Measurements from ENCODE around the gene PTPRE. TPM values are rescaled to one million over a fixed set of nuclear protein-coding genes. Genes with fewer than 3 reads are reported as not detected.

Gene PTPRE
- total RNA-seq, 2 donors from 2014 or later: 11.3 to 23.5 TPM

GRCh38 chr10:127945341-127945758, 38.4 kb downstream of the PTPRE start:
- Histone ChIP-seq H3K9me3 (no peaks in the 10 kb centered on the region), H3K27me3 (no peaks in the 10 kb centered on the region), H3K4me1 (peaks cover 0 to 8% of the 10 kb centered on the region in 2 donors), H3K36me3 (no peaks in the 10 kb centered on the region), H3K4me3 (no peak overlapping the region), H3K27ac (no peak overlapping the region)
- peak; percentile 54 for DNase-seq (ENCODE audit: low spot score)
- TF ChIP-seq, protein P1, sequence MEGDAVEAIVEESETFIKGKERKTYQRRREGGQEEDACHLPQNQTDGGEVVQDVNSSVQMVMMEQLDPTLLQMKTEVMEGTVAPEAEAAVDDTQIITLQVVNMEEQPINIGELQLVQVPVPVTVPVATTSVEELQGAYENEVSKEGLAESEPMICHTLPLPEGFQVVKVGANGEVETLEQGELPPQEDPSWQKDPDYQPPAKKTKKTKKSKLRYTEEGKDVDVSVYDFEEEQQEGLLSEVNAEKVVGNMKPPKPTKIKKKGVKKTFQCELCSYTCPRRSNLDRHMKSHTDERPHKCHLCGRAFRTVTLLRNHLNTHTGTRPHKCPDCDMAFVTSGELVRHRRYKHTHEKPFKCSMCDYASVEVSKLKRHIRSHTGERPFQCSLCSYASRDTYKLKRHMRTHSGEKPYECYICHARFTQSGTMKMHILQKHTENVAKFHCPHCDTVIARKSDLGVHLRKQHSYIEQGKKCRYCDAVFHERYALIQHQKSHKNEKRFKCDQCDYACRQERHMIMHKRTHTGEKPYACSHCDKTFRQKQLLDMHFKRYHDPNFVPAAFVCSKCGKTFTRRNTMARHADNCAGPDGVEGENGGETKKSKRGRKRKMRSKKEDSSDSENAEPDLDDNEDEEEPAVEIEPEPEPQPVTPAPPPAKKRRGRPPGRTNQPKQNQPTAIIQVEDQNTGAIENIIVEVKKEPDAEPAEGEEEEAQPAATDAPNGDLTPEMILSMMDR (IDR thresholded peaks at IDR 0.05): no peak

- Histone ChIP-seq H3K4me1 (peaks cover 0 to 8% of the 10 kb centered on the region in 2 donors), H3K27ac (no peak overlapping the region), H3K27me3 (no peaks in the 10 kb centered on the region), H3K4me3 (no peak overlapping the region), H3K9me3 (no peaks in the 10 kb centered on the region), H3K36me3 (no peaks in the 10 kb centered on the region)
- peak; percentile 18 for DNase-seq (ENCODE audit: low spot score)
- TF ChIP-seq, protein P1 (IDR thresholded peaks at IDR 0.05): no peak
These were observed 39.2 kb downstream of the PTPRE start for GRCh38 chr10:127945948-127946711.

DNA sequence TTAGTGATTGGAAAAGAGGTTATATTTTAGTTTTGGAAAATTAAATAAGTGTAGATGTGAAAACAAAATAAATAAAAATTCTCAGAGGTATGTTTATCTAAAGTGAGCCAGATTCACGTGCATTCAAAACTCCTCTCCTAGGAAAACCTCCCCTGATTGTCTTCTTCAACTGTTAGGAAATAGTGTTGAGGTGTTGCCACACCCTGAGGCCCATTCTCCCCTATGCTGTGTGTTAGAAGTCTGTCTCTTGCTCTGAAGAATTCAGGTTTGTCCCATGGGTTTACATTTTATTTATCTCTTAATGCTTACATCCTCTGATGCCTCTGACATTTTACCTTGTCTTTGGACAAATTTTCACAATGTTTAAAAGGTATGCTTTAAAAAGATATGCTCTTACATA, 40.3 kb downstream of the PTPRE start:
- no peak overlapping the region for H3K27ac ChIP-seq
- DNase-seq (ENCODE audit: low spot score): no peak
- H3K9me3 ChIP-seq: no peaks in the 10 kb centered on the region
- TF ChIP-seq, protein P1 (IDR thresholded peaks at IDR 0.05): no peak
- no peak overlapping the region for H3K4me3 ChIP-seq
- H3K27me3 ChIP-seq: no peaks in the 10 kb centered on the region
- H3K4me1 ChIP-seq: peaks cover 0 to 8% of the 10 kb centered on the region in 2 donors
- H3K36me3 ChIP-seq: no peaks in the 10 kb centered on the region

- H3K4me1 ChIP-seq: peaks cover 0 to 8% of the 10 kb centered on the region in 2 donors
- H3K27ac ChIP-seq: no peak overlapping the region
- H3K9me3 ChIP-seq: no peaks in the 10 kb centered on the region
- H3K27me3 ChIP-seq: no peaks in the 10 kb centered on the region
- H3K4me3 ChIP-seq: no peak overlapping the region
- DNase-seq (ENCODE audit: low spot score): peak; percentile 40
- H3K36me3 ChIP-seq: no peaks in the 10 kb centered on the region
- TF ChIP-seq, protein P1 (IDR thresholded peaks at IDR 0.05): no peak
These were observed 41.9 kb downstream of the PTPRE start for GRCh38 chr10:127948791-127949190.

- Histone ChIP-seq H3K4me3 (no peak overlapping the region), H3K27me3 (no peaks in the 10 kb centered on the region), H3K9me3 (no peaks in the 10 kb centered on the region), H3K27ac (no peak overlapping the region), H3K36me3 (no peaks in the 10 kb centered on the region), H3K4me1 (peaks cover 0 to 8% of the 10 kb centered on the region in 2 donors)
- TF ChIP-seq, protein P1 (IDR thresholded peaks at IDR 0.05): no peak
- peak; percentile 28 for DNase-seq (ENCODE audit: low spot score)
These were observed 42.9 kb downstream of the PTPRE start for GRCh38 chr10:127949831-127950230.

Data from right atrium auricular region (tissue), 2 donors.